ENCODE results near the gene HYAL2.

The HYAL2 gene

GRCh38 chr3:50322386-50323091, at the start of gene HYAL2:
Gene HYAL2, minus strand, starts transcription at chr3:50322745. Its CDS starts 2,256 bp downstream, at chr3:50320489.
- DNase-seq = peak; percentile 37

- DNase-seq = no peak
These were observed 48.7 kb upstream of the HYAL2 start for GRCh38 chr3:50371133-50371685.

GRCh38 chr3:50370594-50370993, 48.0 kb upstream of the HYAL2 start:
- DNase-seq = no peak

GRCh38 chr3:50369012-50369670, 46.6 kb upstream of the HYAL2 start:
- no peak for DNase-seq

GRCh38 chr3:50365842-50366220, 43.3 kb upstream of the HYAL2 start:
- no peak for DNase-seq

- peak; percentile 65 for DNase-seq
These were observed 42.7 kb upstream of the HYAL2 start for GRCh38 chr3:50365080-50365841.

- DNase-seq = no peak
These were observed 42.1 kb upstream of the HYAL2 start for GRCh38 chr3:50364573-50365079.

- DNase-seq = no peak
These were observed 37.2 kb upstream of the HYAL2 start for GRCh38 chr3:50359760-50360110.

- DNase-seq = peak; percentile 72
These were observed 36.6 kb upstream of the HYAL2 start, which contains the start of gene TMEM115 for GRCh38 chr3:50358911-50359759. Gene TMEM115, minus strand, starts transcription at chr3:50359521. Its CDS starts 458 bp downstream, at chr3:50359063.

GRCh38 chr3:50358355-50358910, 35.9 kb upstream of the HYAL2 start:
- DNase-seq = no peak

GRCh38 chr3:50357481-50357880, 34.9 kb upstream of the HYAL2 start:
- no peak for DNase-seq

- no peak for DNase-seq
These were observed 34.0 kb upstream of the HYAL2 start for GRCh38 chr3:50356553-50356952.

GRCh38 chr3:50355829-50356552, 33.4 kb upstream of the HYAL2 start:
- DNase-seq = no peak

GRCh38 chr3:50354850-50355249, 32.3 kb upstream of the HYAL2 start:
- no peak for DNase-seq

- DNase-seq = no peak
These were observed 31.7 kb upstream of the HYAL2 start for GRCh38 chr3:50354186-50354764.

- no peak for DNase-seq
These were observed 30.9 kb upstream of the HYAL2 start for GRCh38 chr3:50353245-50354004.

- DNase-seq = no peak
These were observed 30.2 kb upstream of the HYAL2 start for GRCh38 chr3:50352781-50353180.

GRCh38 chr3:50351323-50351697, 28.8 kb upstream of the HYAL2 start:
- no peak for DNase-seq

- peak; percentile 71 for DNase-seq
These were observed 28.2 kb upstream of the HYAL2 start, which contains the start of the genes CYB561D2 and NPRL2 for GRCh38 chr3:50350527-50351322. Gene CYB561D2, plus strand, starts transcription at chr3:50350862. Its CDS starts 572 bp downstream, at chr3:50351434. Gene NPRL2, minus strand, starts transcription at chr3:50350775. Its CDS starts 123 bp downstream, at chr3:50350652.
